ENCODE results near the gene PSEN2.
"Not testable (repeated sequence)": the region's sequence is repeated elsewhere in the genome, so short reads cannot be mapped to it uniquely, and the experiment has no call there.

PSEN2 gene

DNA sequence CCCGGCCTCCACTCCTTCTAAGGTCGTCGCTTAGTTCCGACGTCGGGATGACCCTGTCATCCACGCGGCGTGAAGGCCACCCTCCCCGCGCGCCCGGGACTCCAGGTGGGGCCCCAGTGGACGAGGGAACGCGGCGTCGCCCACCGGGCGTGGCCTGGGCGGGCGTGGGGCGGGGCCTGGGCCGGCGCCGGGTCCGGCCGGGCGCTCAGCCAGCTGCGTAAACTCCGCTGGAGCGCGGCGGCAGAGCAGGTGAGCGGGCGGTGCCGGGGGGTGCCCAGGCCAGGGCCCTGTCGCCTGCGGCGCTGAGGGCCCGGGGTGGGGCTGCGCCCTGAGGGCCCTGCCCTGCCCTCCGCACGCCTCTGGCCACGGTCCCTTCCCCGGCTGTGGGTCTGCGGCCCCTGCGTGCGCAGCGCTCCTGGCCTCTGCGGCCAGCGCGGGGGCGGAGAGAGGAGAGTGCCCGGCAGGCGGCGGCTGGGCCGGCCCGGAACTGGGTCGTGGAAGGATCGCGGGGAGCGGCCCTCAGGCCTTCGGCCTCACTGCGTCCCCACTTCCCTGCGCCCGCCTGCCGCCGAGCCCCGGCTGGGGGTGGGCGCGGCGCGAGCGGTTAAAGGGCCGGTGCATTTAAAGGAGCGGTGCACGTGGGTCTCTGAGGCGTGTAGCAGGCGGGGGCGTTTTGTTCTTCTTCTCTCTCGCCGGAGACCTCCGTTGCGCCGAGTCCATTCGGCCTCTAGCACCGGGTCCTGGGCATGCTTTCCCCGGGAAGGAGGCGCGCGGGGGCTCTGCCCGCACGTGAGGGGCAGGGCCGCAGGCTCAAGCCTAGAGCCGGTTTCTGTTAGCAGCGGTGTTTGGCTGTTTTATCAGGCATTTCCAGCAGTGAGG is at the start of gene PSEN2:
Gene PSEN2, plus strand, starts transcription at position 216 of the 879 bp plus-strand sequence. CDS start 11,292 bp downstream, outside the sequence.
- DNase-seq (peak; percentile 75), ATAC-seq (peak; percentile 89)

DNA sequence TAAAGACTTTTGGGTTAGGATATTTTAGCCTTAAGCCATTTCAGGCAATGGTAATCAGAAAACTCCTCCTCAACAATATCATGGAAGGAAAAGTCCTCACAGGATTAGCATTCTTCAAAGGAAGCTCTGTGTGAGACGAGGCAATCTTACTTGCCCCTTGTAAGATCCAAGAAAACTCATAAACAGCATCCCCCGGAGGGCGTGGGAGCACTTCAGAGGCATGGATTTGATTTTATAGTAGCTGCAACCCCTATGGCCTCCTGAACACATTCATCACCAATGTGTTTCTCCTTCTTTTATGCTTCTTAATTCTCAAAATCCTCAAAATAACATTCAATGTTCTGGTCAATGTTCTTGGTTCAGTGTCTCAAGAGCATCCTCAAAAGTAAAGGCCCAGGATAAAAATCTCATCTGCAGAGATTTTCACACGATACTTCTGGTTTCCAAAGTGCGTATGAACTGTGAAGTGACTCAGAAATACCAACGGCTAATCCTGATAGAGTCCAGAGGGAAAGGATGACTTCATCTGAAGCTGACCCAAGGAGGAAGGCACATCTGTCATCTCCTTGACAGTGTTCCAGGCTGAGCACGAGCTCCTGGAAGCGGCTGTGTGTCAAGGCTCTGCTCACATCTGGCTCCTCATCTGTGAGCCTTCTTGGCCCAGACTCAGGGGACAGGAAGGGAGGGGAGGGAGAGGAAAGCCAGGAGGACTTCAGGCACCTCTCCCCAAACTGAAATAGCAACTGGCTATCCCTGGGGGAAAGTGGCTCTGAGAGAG is 49.3 kb upstream of the PSEN2 start:
- DNase-seq (no peak), ATAC-seq (no peak)

DNA sequence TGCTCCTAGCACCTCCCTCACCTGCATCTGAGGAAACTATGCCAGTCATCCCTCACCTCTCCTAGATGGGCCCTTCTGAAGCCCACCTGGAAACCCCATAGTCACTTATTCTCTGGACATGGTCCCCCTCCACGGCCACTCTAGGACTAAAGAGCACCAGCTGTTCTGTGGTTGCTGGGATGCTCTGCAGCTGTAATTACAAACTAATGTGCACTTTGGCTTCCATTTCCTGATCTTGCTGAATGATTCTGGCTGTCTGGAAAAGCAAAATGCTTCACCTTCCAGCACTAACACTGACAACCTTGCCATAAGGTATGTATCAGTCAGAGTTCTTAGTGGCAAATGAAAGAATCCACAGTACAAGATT is 48.7 kb upstream of the PSEN2 start:
- DNase-seq (no peak), ATAC-seq (no peak)

DNA sequence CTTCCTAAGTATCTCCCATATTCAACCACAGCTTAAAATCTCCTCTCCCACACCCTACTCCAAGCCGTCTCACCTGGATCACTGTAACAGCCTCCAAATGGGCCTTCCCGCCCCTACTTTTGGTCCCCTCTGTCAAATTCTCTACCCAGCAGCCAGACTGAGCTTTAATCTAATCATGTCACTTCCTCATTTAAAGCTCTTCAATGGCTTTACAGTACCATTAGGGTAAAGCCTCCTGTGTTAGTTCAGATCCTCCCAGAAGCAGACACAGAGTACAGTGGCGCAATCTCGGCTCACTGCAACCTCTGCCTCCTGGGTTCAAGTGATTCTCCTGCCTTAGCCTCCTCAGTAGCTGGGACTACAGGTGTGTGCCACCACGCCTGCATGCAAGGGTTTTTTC is 46.8 kb upstream of the PSEN2 start:
- DNase-seq = no peak
- no peak for ATAC-seq

DNA sequence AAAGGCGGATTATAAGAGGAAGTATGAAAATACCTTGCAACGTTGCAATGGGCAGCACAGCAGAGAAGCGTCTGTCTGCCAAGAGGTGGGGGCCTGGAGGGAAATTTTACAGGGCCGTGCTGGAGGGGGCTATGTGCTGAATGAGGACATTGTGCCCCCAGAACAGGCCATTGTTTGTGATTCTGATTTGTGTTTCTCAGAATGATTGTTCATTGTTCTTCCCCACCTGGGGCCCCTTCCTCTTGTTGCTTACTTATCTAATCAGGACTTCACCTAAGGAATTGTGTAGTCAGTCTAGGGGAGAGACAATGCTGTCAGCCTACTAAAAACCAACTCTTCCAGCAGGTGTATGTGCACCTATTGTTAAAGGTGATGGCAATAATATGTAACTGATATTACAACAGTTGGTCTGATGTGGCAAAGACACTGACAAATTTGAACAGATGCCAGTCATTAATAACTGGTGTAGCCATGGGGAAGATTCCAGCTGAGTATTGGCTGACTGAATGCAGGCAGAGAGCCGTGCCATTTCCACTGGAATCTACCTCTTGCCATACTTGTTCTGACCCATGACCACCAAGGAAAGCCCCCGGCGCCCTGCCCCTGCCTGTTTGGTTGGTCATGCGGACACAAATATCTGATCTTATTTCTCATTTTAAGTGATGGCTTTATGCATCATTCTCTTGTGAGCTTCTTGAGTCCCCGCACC is 45.2 kb upstream of the PSEN2 start:
- ATAC-seq (no peak), DNase-seq (no peak)

DNA sequence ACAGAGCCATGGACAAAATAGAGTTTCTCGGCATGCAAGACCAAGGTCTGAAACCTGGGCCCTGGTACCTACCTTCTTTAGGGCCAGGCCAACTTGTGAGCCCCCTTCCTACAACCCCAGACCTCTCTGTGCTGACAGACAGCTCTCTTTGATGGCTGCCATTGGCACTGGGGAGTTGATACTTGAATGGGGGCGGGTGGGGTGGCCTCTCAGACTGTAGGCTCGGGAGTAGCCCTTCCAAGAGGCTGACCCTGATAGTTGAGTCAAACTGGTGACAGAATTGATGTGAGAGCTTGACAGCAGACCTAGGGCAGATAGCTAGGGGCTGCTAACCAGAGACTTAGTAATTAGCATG is 44.7 kb upstream of the PSEN2 start:
- DNase-seq (no peak), ATAC-seq (no peak)

DNA sequence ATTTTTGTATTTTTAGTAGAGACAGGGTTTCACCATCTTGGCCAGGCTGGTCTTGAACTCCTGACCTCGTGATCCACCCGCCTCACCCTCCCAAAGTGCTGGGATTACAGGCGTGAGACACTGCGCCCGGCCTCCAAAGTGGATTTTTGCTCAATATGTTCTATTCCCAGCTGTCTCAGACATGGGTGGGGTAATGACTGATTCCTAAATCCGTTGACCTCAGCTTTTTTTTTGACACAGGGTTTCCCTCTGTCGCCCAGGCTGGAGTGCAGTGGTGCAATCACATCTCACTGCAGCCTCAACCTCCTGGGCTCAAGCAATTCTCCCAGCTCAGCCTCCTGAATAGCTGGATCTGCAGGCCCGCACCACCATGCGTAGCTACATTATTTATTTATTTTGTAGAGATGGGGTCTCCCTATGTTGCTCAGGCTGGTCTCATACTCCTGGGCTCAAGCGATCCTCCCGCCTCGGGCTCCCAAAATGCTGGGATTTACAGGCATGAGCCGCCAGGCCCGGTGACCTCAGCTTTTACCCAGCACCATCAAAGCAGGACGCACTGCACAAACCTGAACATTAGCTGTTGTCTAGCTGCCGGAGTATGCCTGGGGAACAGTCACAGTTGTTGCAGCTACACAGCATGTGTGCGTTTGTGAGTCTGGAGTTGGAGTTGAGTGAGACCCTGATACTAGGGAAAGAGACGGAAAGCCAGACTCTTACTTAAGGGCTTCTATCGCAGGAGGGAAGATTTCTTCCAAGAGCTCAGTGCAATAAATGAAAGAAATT is 43.7 kb upstream of the PSEN2 start:
- ATAC-seq = no peak
- no peak for DNase-seq

DNA sequence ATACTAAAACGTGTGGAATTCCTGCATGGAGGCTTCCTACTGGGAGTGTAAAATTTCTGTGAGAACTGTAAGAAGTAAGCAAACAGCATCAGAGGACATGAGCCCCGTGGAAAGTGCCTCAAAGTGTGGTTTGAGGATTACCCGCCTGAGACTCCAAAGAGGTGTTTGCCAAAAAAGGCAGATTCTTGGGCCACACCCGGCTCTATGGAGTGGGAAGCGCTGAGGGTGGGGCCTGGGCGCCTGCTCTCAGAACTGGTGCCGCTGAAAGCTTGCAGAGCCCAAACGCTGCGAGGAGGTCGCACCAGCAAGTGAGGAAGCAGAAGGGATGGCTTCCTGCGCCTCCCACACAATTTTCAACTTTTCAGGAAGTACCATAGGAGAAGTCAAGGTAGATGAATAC is 43.0 kb upstream of the PSEN2 start:
- ATAC-seq (no peak), DNase-seq (peak; percentile 15)

DNA sequence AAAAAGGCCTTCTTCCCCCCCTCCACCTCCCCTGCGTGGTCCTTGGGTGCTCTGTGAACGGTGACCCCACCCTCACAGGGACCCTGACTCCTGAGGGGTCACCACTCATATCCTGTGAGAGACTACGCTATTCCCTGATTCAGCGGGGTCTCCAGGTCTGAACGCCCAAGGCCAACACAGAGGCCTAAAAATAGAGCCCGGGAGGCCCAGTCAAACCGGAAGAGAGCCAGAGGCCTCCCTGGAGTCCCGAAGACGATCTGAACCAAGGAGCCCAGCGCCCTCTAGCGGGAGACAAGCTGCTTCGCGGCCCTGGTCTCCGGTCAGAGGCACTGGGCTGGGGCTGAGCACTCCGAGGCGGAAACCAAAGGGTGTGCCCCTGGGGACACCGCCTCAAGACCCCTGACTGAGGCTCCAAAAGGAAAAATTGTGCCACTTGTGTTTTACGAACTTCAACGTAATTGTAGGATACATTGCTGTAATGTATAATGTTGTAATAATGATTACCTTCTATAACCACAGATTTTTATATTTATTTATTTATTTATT is 42.4 kb upstream of the PSEN2 start:
- DNase-seq (peak; percentile 98), ATAC-seq (peak; percentile 100)

DNA sequence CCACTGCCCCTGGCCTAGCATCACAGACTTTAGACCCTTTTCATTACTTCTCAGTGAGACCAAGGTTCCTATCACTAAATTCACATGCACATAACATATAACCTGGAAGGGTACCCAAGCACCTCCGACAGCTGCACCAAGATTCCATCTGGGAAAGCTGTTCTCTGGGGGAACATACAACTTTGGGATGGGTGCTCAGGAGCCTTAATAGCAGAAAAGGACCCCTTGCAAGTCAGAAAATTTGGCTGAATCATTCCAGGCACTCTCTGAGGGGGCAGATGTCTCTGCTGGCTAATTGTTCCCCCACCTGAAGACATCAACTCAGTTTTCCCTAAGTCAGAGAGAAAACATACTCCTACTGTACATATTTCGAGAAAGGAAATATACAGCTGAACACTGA is 41.3 kb upstream of the PSEN2 start:
- ATAC-seq (no peak), DNase-seq (no peak)

DNA sequence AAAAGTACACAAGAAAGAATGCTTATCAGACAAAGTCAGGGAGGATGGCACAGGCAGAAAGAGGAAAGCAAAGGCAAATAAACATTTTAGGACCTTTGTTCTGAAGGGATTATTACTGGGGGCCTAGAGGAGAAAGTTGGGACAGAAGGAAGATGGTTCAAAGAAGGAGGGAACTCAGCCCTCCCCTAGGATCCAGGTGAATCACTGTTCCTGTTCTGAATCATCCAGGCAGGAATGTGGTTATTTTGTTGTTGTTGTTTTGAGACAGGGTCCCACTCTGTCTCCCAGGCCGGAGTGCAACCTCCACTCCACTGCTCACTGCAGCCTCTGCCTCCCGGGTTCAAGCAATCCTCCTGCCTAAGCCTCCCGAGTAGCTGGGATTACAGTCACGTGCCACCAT is 38.5 kb upstream of the PSEN2 start:
- DNase-seq (no peak), ATAC-seq (no peak)

DNA sequence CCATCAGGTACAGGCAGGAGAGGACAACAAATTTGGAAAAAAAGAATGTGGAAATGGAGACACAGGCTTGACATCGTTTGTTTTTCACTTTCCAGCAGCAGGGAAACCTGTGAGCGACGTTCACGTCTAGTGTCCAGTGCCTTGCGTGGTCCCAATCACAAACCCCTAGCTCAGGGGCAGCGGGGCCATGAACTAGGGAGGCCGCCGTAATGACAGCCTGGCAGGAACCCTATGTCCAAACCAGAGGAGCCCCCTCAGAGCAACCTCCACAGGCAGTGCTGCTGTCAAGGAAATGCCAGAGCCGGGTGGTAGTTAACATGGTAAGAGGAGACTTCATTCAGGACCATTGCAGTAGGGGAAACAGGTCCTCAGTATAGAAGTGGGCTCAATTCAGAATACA is 37.8 kb upstream of the PSEN2 start:
- no peak for ATAC-seq

DNA sequence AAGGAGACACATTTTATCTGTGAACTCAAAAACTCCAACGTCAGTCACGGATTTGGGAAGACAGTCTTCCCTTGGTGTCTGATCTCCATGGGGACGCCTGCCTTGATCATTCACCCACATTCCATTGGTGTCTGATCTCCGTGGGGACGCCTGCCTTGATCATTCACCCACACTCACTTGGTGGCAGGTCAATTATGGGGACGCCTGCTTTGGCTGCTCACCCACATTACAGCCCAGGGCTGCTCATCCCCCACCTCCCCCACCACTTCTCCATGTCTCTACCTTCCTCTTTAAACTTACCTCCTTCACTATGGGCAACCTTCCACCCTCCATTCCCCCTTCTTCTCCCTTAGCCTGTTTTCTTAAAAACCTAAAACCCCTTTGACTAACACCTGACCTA is 36.2 kb upstream of the PSEN2 start:
- not testable (repeated sequence) for DNase-seq, ATAC-seq

More for the DNA sequence above, 37.8 kb upstream of the PSEN2 start:
- DNase-seq = no peak

DNA sequence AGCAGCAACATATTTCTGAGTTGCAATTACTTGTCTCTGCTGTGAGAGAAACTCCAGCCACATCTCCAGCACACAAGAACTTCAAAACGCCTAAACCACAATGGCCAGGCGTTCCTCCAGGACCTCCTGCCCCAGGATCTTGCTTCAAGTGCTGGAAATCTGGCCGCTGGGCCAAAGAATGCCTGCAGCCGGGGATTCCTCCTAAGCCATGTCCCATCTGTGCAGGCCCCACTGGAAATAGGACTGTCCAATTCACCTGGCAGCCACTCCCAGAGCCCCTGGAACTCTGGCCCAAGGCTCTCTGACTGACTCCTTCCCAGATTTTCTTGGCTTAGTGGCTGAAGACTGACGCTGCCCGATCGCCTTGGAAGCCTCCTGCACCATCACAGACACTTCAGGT is 35.0 kb upstream of the PSEN2 start:
- not testable (repeated sequence) for ATAC-seq, DNase-seq

DNA sequence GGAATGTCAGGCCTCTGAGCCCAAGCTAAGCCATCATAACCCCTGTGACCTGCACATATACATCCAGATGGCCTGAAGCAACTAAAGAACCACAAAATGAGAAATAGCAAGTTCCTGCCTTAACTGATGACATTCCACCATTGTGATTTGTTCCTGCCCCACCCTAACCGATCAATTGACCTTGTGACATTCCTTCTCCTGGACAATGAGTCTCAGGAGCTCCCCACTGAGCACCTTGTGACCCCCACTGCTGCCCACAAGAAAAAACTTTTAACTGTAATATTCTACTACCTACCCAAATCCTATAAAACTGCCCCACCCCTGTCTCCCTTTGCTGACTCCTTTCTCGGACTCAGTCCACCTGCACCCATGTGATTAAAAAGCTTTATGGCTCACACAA is 32.5 kb upstream of the PSEN2 start:
- ATAC-seq, DNase-seq: not testable (repeated sequence)

DNA sequence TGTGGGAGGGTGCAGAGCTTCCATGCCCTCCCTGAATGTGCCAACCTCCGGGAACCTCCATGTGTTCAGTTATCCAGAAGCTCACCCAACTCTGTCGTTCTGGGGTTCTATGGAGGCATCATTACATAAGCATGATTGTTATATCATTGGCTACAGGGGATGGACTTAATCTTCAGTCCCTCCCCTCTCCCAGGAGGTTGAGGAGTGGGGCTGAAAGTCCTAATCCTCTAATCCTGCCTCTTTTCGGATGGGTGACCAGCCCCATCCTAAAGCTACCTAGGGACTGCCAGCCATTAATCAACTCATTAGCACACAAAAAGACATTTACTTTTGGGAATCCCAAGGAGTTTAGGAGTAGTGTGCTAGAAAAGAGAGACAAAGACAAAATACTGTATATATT is 32.0 kb upstream of the PSEN2 start:
- ATAC-seq (no peak), DNase-seq (no peak)

DNA sequence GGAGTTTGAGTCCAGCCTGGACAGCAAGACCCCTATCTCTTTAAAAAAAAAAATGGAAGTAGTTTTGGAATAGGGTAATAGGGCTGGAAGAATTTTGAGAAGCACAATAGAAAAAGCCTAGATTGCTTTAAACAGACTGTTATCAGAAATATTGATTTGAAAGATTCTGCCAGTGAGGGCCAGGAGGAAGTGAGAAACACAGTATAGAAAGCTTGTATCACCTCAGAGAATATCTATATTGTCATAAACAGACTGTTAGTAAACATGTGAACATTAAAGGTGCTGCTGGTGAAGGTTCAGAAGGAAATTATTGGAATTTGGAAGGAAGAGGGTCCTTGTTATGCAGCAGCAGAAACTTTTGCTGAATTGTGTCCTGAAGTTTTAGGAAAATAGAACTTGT is 24.8 kb upstream of the PSEN2 start:
- no peak for ATAC-seq

DNA sequence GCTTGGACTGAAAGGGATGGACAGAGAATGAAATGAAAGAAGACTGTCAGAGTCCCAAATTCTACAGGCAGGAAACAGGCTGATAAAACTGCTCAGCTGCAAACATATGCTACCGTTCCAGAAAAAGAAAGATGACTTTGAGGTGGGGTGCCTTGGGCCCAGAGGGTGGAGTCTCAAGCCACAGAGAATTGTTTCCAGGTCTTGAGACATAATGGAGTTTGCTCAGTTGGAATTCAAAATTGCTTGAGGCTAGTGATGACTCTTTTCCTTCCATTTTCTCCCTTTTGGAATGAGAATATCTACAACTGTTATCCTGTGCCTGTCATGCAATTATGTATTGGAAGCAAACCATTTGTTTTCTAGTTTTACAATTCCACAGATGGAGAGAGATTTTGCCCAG is 23.6 kb upstream of the PSEN2 start:
- DNase-seq = no peak
- no peak for ATAC-seq

More for the DNA sequence above, 24.8 kb upstream of the PSEN2 start:
- no peak for DNase-seq

DNA sequence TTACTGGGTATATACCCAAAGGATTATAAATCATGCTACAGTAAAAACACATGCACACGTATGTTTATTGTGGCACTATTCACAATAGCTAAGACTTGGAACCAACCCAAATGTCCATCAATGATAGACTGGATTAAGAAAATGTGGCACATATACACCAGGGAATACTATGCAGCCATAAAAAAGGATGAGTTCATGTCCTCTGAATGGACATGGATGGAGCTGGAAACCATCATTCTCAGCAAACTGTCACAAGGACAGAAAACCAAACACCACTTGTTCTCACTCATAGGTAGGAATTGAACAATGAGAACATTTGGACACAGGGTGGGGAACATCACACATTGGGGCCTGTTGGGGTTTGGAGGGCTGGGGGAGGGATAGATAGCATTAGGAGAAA is 15.9 kb upstream of the PSEN2 start:
- not testable (repeated sequence) for DNase-seq, ATAC-seq

DNA sequence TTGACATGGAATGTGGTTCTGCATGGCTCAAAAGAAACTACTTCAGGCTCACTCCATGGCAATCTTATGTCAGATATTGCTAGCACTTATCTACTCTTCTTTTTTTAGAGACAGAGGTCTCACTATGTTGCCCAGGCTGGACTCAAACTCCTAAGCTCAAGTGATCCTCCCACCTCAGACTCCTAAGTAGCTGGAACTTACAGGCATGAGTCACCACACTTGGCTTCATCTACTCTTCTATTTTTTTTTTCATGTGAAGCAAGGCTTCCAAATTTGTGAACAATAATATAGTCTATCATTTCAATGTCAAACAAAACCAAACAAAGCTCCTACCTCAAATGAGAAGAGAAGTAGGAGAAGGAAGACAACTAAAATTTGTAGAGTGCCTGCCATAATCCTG is 7.5 kb upstream of the PSEN2 start:
- ATAC-seq (no peak), DNase-seq (no peak)

DNA sequence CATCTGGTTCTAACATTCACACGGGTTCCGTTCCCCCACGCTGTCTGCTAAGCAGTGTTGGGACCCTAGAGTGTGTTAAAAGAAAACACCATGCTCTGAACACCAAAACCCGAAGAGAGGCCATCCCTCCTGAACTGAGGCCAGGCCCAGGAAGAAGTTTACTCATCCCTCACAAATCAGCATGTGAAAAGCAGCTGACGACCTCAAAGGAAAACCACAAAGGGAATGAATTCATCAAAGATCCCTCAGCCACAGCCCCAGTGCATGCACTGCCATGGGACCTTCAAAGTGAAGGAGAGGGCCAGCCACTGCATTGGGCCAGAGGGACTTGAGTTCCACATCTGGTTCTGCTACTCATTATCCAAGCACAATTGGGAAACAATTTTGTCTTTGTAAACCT is 7.0 kb upstream of the PSEN2 start:
- DNase-seq (no peak), ATAC-seq (peak; percentile 57)

DNA sequence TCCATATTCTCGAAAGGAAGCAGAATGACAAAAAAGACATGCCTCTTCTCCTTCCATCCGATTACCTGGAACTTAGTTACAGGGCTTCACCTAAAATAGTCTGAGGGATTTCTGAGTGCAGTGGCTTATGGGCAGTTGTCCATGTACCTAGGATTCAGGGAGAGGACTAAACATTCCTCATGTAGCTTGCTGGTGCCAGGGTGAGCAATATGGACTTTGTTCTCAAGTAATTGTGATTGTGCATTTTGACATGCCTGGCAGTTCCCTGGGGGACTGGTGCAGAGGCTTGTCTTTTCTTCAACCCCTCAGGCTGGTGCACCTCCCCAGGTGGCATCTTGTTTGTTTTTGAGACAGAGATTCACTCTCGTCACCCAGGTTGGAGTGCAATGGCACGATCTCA is 6.1 kb upstream of the PSEN2 start:
- DNase-seq = no peak

More for the DNA sequence above, 6.1 kb upstream of the PSEN2 start:
- no peak for ATAC-seq

Data from stimulated activated naive CD8-positive, alpha-beta T cell treated with anti-CD3 and anti-CD28 coated beads, Interleukin-15, Interleukin-2, amounts not matched to agents 100 U/mL and 50 U/mL, for 24 hours (primary cell).